ENCODE measurements around the gene CENATAC.

GRCh38 chr11:119012629-119013170 is 14.8 kb downstream of the CENATAC start:
- no peak for TF ChIP-seq CTCF (IDR thresholded peaks at IDR 0.05; ENCODE audit: poor library complexity)
- no peak for TF ChIP-seq EZH2 (IDR thresholded peaks at IDR 0.05; ENCODE audit: borderline replicate concordance)
- TF ChIP-seq EZH2phosphoT487 (IDR thresholded peaks at IDR 0.05; ENCODE audit: low read depth, severe bottlenecking, unreplicated experiment): no peak

Measured in hepatocyte (in vitro differentiated cells).